Measurements from ENCODE around the gene FNDC3B. TPM values are rescaled to one million over a fixed set of nuclear protein-coding genes. Genes with fewer than 3 reads are reported as not detected.

Gene FNDC3B
- total RNA-seq, 1 experiment from 2014 or later: 74.4 TPM

- DNase-seq (ENCODE audit: low spot score): no peak
Measured at GRCh38 chr3:172259111-172259541, 219.7 kb downstream of the FNDC3B start.

- DNase-seq (ENCODE audit: low spot score): no peak
Measured at GRCh38 chr3:172259726-172260248, 220.4 kb downstream of the FNDC3B start.

- DNase-seq (ENCODE audit: low spot score): no peak
Measured at GRCh38 chr3:172260381-172260780, 221.0 kb downstream of the FNDC3B start.

GRCh38 chr3:172261054-172261453 is 221.7 kb downstream of the FNDC3B start:
- DNase-seq (ENCODE audit: low spot score): no peak

GRCh38 chr3:172262991-172263608 is 223.7 kb downstream of the FNDC3B start:
- no peak for DNase-seq (ENCODE audit: low spot score)

GRCh38 chr3:172263781-172264486 is 224.6 kb downstream of the FNDC3B start:
- no peak for DNase-seq (ENCODE audit: low spot score)

- no peak for DNase-seq (ENCODE audit: low spot score)
Measured at GRCh38 chr3:172266103-172266502, 226.7 kb downstream of the FNDC3B start.

GRCh38 chr3:172268425-172268824 is 229.0 kb downstream of the FNDC3B start:
- DNase-seq (ENCODE audit: low spot score): no peak

- no peak for DNase-seq (ENCODE audit: low spot score)
Measured at GRCh38 chr3:172268868-172269267, 229.5 kb downstream of the FNDC3B start.

GRCh38 chr3:172270557-172271166 is 231.3 kb downstream of the FNDC3B start:
- no peak for DNase-seq (ENCODE audit: low spot score)

- DNase-seq (ENCODE audit: low spot score): no peak
Measured at GRCh38 chr3:172271386-172271976, 232.1 kb downstream of the FNDC3B start.

GRCh38 chr3:172272698-172273097 is 233.3 kb downstream of the FNDC3B start:
- no peak for DNase-seq (ENCODE audit: low spot score)

GRCh38 chr3:172273378-172273777 is 234.0 kb downstream of the FNDC3B start:
- no peak for DNase-seq (ENCODE audit: low spot score)

- no peak for DNase-seq (ENCODE audit: low spot score)
Measured at GRCh38 chr3:172274906-172275305, 235.5 kb downstream of the FNDC3B start.

GRCh38 chr3:172275586-172275985 is 236.2 kb downstream of the FNDC3B start:
- no peak for DNase-seq (ENCODE audit: low spot score)

- no peak for DNase-seq (ENCODE audit: low spot score)
Measured at GRCh38 chr3:172276103-172276502, 236.7 kb downstream of the FNDC3B start.

GRCh38 chr3:172277151-172277652 is 237.8 kb downstream of the FNDC3B start:
- no peak for DNase-seq (ENCODE audit: low spot score)

GRCh38 chr3:172279191-172279640 is 239.8 kb downstream of the FNDC3B start:
- DNase-seq (ENCODE audit: low spot score): peak; percentile 29

- no peak for DNase-seq (ENCODE audit: low spot score)
Measured at GRCh38 chr3:172279974-172280373, 240.6 kb downstream of the FNDC3B start.

GRCh38 chr3:172280406-172281051 is 241.2 kb downstream of the FNDC3B start:
- peak; percentile 80 for DNase-seq (ENCODE audit: low spot score)

- no peak for DNase-seq (ENCODE audit: low spot score)
Measured at GRCh38 chr3:172281884-172282283, 242.5 kb downstream of the FNDC3B start.

- no peak for DNase-seq (ENCODE audit: low spot score)
Measured at GRCh38 chr3:172282850-172283249, 243.5 kb downstream of the FNDC3B start.

Measured in A172 (cell line).